Sigmoid colon (tissue), 4 donors: ENCODE measurements around the gene LRRK2.

ENCODE experiments used
- CTCF ChIP-seq, 4 experiments: fragments of 450-650 bp in 3 of 4; fragments of 200-600 bp in 1 of 4; IDR thresholded peaks; one replicate each; pipeline ENCODE4 v1.5.1; 2016 to 2019; ENCODE audit warnings: antibody characterized with exemption in 4 of 4, mild to moderate bottlenecking in 3 of 4, moderate library complexity in 2 of 4
- EP300 ChIP-seq, 4 donors: sonication (generic); formaldehyde crosslinking; IDR thresholded peaks; one replicate each; pipeline ENCODE4 v1.6.1; 2017; ENCODE audit warnings: antibody characterized with exemption in 4 of 4
- POLR2A ChIP-seq, 2 donors: fragments of 450-650 bp; IDR thresholded peaks; one replicate each; pipeline ENCODE4 v1.6.1; 2016; ENCODE audit warnings: antibody characterized with exemption in 2 of 2, mild to moderate bottlenecking in 2 of 2, moderate library complexity in 2 of 2
- POLR2AphosphoS5 ChIP-seq, 4 donors: sonication (generic); formaldehyde crosslinking; IDR thresholded peaks; one replicate each; pipeline ENCODE4 v1.6.1; 2017; ENCODE audit warnings: antibody characterized with exemption in 4 of 4

GRCh38 chr12:40335991-40336390 lies 111.2 kb downstream of the LRRK2 start:
- TF ChIP-seq CTCF (IDR thresholded peaks at IDR 0.05) (no peak), POLR2A (IDR thresholded peaks at IDR 0.05) (no peak), EP300 (IDR thresholded peaks at IDR 0.05) (no peak), POLR2AphosphoS5 (IDR thresholded peaks at IDR 0.05) (no peak)
